Measurements from ENCODE around the gene CTSZ. TPM values are rescaled to one million over a fixed set of nuclear protein-coding genes. Genes with fewer than 3 reads are reported as not detected.
A peak's percentile ranks its signal among the peaks of the same experiment; 100 is the strongest.

CTSZ gene
- total and polyA plus RNA-seq, 10 of the 15 experiments (the other 5 are each of a cell fraction or from before 2014, with no cell fraction given) = 6.0 to 301 (median 154) TPM

- TF ChIP-seq ATF3 (IDR thresholded peaks at IDR 0.05; ENCODE audit: borderline replicate concordance, extremely low read depth, low read depth, low read length) (no peak), CTCF (IDR thresholded peaks at IDR 0.05 in 2 of 3, conservative IDR thresholded peaks at IDR 0.05 in 1 of 3; ENCODE audit: control insufficient read depth in 2 of 3, extremely low read depth in 1 of 3, insufficient read depth in 1 of 3, low read depth in 3 of 3, low read length in 3 of 3) (no peak), NFYB (IDR thresholded peaks at IDR 0.05; ENCODE audit: insufficient read depth, low read depth, low read length) (peak; percentile 92), LARP7 (IDR thresholded peaks at IDR 0.05) (peak; percentile 86), NR2F1 (conservative IDR thresholded peaks at IDR 0.05) (peak; percentile 78), MTA3 (IDR thresholded peaks at IDR 0.05; ENCODE audit: borderline replicate concordance, low read length) (no peak; the same call in 1 of the 2 replicates), RB1 (IDR thresholded peaks at IDR 0.05; ENCODE audit: borderline replicate concordance) (0 out of 2 replicates have a peak, but pooled peaks have one; percentile 58), YBX1 (IDR thresholded peaks at IDR 0.05) (no peak), RCOR1 (conservative IDR thresholded peaks at IDR 0.05; ENCODE audit: low read depth, low read length) (no peak), RELA (IDR thresholded peaks at IDR 0.05; ENCODE audit: borderline replicate concordance, partially characterized antibody) (no peak), MEF2B (IDR thresholded peaks at IDR 0.05; ENCODE audit: partially characterized antibody, poor library complexity, severe bottlenecking) (no peak), ZNF274 (IDR thresholded peaks at IDR 0.05; ENCODE audit: insufficient read depth, insufficient read length) (no peak), SKIL (IDR thresholded peaks at IDR 0.05; ENCODE audit: low read depth, poor library complexity, severe bottlenecking) (no peak), HDAC2 (IDR thresholded peaks at IDR 0.05) (0 out of 2 replicates have a peak, but pooled peaks have one; percentile 73), ELK1 (IDR thresholded peaks at IDR 0.05; ENCODE audit: low read depth, low read length) (no peak)
- TF ChIP-seq, protein P1, sequence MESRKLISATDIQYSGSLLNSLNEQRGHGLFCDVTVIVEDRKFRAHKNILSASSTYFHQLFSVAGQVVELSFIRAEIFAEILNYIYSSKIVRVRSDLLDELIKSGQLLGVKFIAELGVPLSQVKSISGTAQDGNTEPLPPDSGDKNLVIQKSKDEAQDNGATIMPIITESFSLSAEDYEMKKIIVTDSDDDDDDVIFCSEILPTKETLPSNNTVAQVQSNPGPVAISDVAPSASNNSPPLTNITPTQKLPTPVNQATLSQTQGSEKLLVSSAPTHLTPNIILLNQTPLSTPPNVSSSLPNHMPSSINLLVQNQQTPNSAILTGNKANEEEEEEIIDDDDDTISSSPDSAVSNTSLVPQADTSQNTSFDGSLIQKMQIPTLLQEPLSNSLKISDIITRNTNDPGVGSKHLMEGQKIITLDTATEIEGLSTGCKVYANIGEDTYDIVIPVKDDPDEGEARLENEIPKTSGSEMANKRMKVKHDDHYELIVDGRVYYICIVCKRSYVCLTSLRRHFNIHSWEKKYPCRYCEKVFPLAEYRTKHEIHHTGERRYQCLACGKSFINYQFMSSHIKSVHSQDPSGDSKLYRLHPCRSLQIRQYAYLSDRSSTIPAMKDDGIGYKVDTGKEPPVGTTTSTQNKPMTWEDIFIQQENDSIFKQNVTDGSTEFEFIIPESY (IDR thresholded peaks at IDR 0.05) = no peak
- TF ChIP-seq, protein P2, sequence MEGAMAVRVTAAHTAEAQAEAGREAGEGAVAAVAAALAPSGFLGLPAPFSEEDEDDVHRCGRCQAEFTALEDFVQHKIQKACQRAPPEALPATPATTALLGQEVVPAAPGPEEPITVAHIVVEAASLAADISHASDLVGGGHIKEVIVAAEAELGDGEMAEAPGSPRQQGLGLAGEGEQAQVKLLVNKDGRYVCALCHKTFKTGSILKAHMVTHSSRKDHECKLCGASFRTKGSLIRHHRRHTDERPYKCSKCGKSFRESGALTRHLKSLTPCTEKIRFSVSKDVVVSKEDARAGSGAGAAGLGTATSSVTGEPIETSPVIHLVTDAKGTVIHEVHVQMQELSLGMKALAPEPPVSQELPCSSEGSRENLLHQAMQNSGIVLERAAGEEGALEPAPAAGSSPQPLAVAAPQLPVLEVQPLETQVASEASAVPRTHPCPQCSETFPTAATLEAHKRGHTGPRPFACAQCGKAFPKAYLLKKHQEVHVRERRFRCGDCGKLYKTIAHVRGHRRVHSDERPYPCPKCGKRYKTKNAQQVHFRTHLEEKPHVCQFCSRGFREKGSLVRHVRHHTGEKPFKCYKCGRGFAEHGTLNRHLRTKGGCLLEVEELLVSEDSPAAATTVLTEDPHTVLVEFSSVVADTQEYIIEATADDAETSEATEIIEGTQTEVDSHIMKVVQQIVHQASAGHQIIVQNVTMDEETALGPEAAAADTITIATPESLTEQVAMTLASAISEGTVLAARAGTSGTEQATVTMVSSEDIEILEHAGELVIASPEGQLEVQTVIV (IDR thresholded peaks at IDR 0.05; ENCODE audit: borderline replicate concordance, partially characterized antibody) = peak; percentile 65
Observed at GRCh38 chr20:59032023-59032712, 25.1 kb upstream of the CTSZ start, which contains the start of gene ATP5F1E (continued).

Data from GM12878 (cell line).